BJ (cell line): ENCODE data around the gene PKDCC. TPM values are rescaled to one million over a fixed set of nuclear protein-coding genes. Genes with fewer than 3 reads are reported as not detected.
"Not testable (repeated sequence)": the region's sequence is repeated elsewhere in the genome, so short reads cannot be mapped to it uniquely, and the experiment has no call there.

Source experiments
- CTCF ChIA-PET: fragments of 350-600 bp; formaldehyde crosslinking; extraction: SDS; loops from one replicate; lab custom pipeline; 2021; ENCODE audit warnings: antibody characterized with exemption, inconsistent platforms; lab: Yijun Ruan, JAX
- POLR2A ChIA-PET: fragments of 300-600 bp; sonication (Branson Sonifier 250); formaldehyde crosslinking; extraction: SDS; loops from one replicate; lab custom pipeline; 2021; ENCODE audit warnings: antibody characterized with exemption; lab: Charles Lee
- DNase-seq: peaks from one replicate; pipeline ENCODE4 v3.0.0-alpha.2; 2011; ENCODE audit warnings: low read depth
- H3K27me3 ChIP-seq: 2 replicates; pipeline ENCODE4 v1.6.0; 2011; ENCODE audit warnings: low read length; ENCODE audit not compliant: control insufficient read depth, insufficient read depth
- H3K36me3 ChIP-seq: 2 replicates; pipeline ENCODE4 v1.5.1; 2011; ENCODE audit warnings: low read length; ENCODE audit not compliant: control insufficient read depth, insufficient read depth
- H3K4me3 ChIP-seq: 2 replicates; pipeline ENCODE4 v1.5.1; 2011; ENCODE audit warnings: low read depth, mild to moderate bottlenecking, control low read depth, low read length
- CTCF ChIP-seq: IDR thresholded peaks from 2 replicates; pipeline ENCODE4 v1.5.1; 2011; ENCODE audit warnings: low read depth, mild to moderate bottlenecking, control low read depth, inconsistent platforms, low read length, moderate library complexity; ENCODE audit not compliant: insufficient read depth
- polyA plus RNA-seq: library from polyadenylated mRNA; depleted of rRNA; stranded (reverse); fragments of >200 nt; gene quantifications from 2 replicates; pipeline ENCODE4 v1.2.3, GENCODE V29; 2011

Gene PKDCC
- polyA plus RNA-seq, 1 experiment, result 6.6 TPM

DNA sequence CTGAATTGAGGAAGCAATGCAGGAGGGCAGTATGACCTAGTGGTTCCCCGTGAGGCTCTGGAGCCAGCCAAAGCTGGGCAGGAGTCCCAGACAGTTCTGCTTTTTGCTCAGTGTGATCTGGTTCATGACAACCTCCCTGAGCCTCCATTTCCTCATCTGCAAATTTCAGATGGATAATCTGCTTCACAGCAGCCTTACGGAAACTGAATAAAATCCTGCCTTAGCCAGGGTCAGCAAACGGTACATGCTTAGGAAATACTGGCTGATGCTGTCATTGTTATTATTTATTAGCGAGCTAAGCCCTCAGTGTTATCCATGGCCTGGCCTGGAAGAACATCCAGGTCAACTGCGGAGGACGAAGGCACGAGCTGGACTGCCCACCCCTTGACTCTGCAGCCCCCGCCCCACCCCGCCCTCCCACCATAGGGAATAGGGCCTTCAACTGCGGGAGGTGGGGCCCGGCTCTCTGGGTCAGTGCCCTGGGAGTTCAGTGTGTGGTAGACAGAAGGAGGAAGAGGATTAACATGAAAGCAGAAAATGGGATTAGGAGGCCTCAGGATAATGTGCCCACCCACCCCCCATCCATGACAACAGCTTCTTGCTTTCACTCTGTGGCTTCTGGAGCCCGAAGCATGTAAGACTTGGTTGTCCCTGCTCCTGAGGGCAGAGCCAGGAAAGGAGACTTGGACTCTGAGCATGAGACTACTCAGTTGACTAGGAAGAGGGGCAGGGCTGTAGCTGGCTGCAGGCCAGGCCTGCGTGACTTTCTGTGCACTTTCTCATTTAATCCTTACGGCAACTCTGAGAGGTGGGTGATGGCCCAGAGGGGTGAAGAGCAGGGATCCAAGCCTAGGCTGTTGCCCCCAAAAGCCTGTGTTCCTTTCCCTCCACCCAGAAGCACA is 13.1 kb downstream of the PKDCC start:
- POLR2A ChIA-PET, result no interaction called here
- Histone ChIP-seq H3K27me3 (no peaks in the 10 kb centered on the region), H3K36me3 (peaks cover 3% of the 10 kb centered on the region; the same call in 1 of the 2 replicates), H3K4me3 (no peak overlapping the region)
- CTCF ChIA-PET, result interaction anchor here (1.7 kb wide), 1 partner anchor 191 kb away, joined by 6 read pairs; no protein-coding TSS in a partner anchor
- DNase-seq, result no peak
- TF ChIP-seq CTCF, result no peak

DNA sequence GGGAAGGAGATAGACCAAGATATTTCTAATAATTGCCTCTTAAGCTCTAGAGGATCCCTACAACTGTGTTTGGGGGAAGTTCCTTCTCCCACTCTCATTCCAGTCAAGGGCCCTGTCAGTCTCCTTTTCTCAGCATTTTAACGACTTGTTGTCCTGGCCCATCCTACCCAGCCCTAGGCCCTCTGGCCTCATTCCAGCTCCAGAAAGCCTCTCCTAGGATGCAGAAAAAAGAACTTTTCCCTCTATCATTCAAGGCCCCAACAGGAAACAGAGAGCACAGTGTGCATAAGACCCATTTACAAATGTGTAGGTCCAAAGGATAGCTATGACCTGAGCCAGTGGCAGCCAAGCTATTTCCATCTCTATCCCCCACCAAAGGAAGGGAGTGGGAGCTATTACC is 14.0 kb downstream of the PKDCC start:
- CTCF ChIA-PET, result interaction anchor here (0.8 to 1.7 kb wide), 4 partner anchors 25 to 221 kb away, joined by 3 to 6 read pairs (median 3); no protein-coding TSS in a partner anchor
- no peak overlapping the region for H3K4me3 ChIP-seq
- POLR2A ChIA-PET, result no interaction called here
- H3K27me3 ChIP-seq, result no peaks in the 10 kb centered on the region
- no peak for TF ChIP-seq CTCF
- DNase-seq, result no peak
- H3K36me3 ChIP-seq, result peaks cover 3% of the 10 kb centered on the region; the same call in 1 of the 2 replicates

DNA sequence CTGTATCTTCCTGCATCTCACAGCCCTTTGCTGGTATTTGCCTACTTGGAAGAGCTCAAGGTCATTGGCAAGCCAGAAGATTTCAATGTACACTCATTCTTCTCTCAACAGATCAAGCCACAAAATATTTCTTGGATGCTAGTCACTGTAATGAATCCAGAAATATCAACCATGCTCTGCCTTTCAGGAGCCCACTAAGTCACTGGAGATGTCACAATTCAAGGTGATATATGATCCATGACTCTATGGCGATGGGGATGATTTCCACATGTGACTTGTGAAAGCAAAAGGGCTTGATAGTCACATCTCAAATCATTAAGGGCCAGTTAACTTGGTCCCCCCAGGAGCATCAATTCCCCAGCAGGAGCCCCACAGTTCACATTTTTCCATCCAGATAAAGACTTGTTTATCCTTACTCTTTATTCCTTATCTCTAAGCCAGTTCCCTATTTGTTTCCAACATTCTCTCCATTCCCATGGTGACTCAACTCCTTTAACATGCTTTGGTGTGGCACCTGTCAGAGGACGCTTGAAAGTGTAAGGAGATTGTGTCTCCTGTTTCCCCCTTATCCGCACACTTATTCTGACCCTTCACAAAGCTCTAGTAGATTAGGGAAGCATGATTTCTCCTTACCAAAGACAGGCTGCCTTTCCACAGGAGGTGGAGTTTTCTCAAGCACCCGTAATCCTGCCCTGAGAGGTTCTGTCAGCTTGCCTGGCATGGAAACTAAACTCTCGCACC is 15.8 kb downstream of the PKDCC start:
- no peak for TF ChIP-seq CTCF
- Histone ChIP-seq H3K4me3 (no peak overlapping the region), H3K36me3 (no peaks in the 10 kb centered on the region), H3K27me3 (peaks cover 7% of the 10 kb centered on the region)
- ChIA-PET CTCF (interaction anchor here (0.6 to 1.8 kb wide), 5 partner anchors 8 to 194 kb away, joined by 3 to 7 read pairs (median 3); no protein-coding TSS in a partner anchor), POLR2A (interaction anchor here (0.5 to 0.7 kb wide), 2 partner anchors 15 to 143 kb away, joined by 3 to 7 read pairs; no protein-coding TSS in a partner anchor)
- DNase-seq, result no peak

- no peak for TF ChIP-seq CTCF
- Histone ChIP-seq H3K27me3 (peaks cover 16% of the 10 kb centered on the region), H3K36me3 (no peaks in the 10 kb centered on the region), H3K4me3 (no peak overlapping the region)
- no peak for DNase-seq
- CTCF ChIA-PET, result interaction anchor here (0.7 to 1.8 kb wide), 5 partner anchors 9 to 195 kb away, joined by 3 to 7 read pairs (median 3); no protein-coding TSS in a partner anchor
- POLR2A ChIA-PET, result no interaction called here
These were observed 16.7 kb downstream of the PKDCC start for GRCh38 chr2:42064417-42064942.

DNA sequence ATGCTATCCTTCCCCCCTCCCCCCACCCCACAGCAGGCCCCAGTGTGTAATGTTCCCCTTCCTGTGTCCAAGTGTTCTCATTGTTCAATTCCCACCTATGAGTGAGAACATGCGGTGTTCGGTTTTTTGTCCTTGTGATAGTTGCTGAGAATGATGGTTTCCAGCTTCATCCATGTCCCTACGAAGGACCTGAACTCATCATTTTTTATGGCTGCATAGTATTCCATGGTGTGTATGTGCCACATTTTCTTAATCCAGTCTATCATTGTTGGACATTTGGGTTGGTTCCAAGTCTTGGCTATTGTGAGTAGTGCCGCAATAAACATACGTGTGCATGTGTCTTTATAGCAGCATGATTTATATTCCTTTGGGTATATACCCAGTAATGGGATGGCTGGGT is 17.9 kb downstream of the PKDCC start:
- H3K4me3 ChIP-seq, POLR2A ChIA-PET, H3K36me3 ChIP-seq, DNase-seq, CTCF ChIA-PET: not testable (repeated sequence)
- H3K27me3 ChIP-seq, result peaks cover 19% of the 10 kb centered on the region

DNA sequence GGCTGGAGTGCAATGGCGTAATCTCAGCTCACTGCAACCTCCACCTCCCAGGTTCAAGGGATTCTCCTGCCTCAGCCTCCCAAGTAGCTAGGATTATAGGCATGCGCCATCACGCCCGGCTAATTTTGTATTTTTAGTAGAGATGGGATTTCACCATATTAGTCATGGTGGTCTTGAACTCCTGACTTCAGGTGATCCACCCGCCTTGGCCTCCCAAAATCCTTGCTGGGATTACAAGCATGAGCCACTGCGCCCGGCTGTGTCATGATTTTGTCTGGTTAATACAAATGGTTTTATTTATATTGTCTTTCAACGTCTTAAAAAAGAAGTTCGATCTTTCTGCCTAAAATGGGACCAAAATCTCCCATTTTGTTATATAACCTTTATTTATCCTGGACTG is 19.2 kb downstream of the PKDCC start:
- H3K36me3 ChIP-seq, DNase-seq, CTCF ChIA-PET, H3K4me3 ChIP-seq, POLR2A ChIA-PET: not testable (repeated sequence)
- peaks cover 19% of the 10 kb centered on the region for H3K27me3 ChIP-seq
